Spleen (tissue), 7 donors: ENCODE measurements around the gene MED13.

Source experiments
- POLR2A ChIP-seq, 3 donors: fragments of 450-650 bp; IDR thresholded peaks; one replicate each; pipeline ENCODE4 v1.5.1; 2017; ENCODE audit warnings: antibody characterized with exemption in 3 of 3, mild to moderate bottlenecking in 1 of 3
- POLR2AphosphoS5 ChIP-seq, 3 donors: sonication (generic); formaldehyde crosslinking; IDR thresholded peaks; one replicate each; pipeline ENCODE4 v1.5.1; 2017; ENCODE audit warnings: antibody characterized with exemption in 3 of 3
- TF ChIP-seq, protein P1 (sequence below), 11 experiments: fragments of 200-600 bp in 7 of 11; fragments of 450-650 bp in 4 of 11; sonication (generic) in 4 of 11; IDR thresholded peaks in 8 of 11; conservative IDR thresholded peaks in 3 of 11; 1 replicate in 7 of 11; 2 replicates in 4 of 11; pipeline versions ENCODE4 v1.4.0 to v1.8.0; 2016 to 2021; ENCODE audit warnings: antibody characterized with exemption in 11 of 11, inconsistent platforms in 4 of 11, mild to moderate bottlenecking in 1 of 11
- donor health status: DM: no; HTN: no; CAD: no; lungs with moderate emphysema.
- donor health status: DM: no; HTN: no; CAD: no.
- donor health status: DM: no; HTN: no; CAD: no.

DNA sequence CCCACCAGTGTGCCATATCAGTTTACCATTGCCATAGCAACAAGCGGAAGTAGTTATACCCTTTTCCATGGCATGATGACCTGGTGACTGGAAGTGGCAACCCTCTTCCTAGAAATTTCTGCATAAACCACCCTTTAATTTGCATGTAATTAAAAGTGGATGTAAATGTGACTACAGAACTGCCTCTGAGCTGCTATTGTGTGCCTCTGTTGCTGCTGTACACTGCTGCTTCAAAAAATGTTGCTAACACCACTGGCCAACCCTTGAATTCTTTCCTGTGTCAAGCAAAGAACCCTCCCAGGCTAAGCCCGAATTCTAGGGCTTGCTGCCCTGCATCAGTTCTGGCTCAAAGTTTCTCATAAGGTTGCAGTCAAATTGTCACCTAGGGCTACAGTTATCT lies 12.9 kb upstream of the MED13 start:
- TF ChIP-seq, protein P1, sequence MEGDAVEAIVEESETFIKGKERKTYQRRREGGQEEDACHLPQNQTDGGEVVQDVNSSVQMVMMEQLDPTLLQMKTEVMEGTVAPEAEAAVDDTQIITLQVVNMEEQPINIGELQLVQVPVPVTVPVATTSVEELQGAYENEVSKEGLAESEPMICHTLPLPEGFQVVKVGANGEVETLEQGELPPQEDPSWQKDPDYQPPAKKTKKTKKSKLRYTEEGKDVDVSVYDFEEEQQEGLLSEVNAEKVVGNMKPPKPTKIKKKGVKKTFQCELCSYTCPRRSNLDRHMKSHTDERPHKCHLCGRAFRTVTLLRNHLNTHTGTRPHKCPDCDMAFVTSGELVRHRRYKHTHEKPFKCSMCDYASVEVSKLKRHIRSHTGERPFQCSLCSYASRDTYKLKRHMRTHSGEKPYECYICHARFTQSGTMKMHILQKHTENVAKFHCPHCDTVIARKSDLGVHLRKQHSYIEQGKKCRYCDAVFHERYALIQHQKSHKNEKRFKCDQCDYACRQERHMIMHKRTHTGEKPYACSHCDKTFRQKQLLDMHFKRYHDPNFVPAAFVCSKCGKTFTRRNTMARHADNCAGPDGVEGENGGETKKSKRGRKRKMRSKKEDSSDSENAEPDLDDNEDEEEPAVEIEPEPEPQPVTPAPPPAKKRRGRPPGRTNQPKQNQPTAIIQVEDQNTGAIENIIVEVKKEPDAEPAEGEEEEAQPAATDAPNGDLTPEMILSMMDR (IDR thresholded peaks at IDR 0.05 in 8 of 11, conservative IDR thresholded peaks at IDR 0.05 in 3 of 11): no peak
- TF ChIP-seq POLR2A (IDR thresholded peaks at IDR 0.05) (no peak), POLR2AphosphoS5 (IDR thresholded peaks at IDR 0.05) (no peak)
